Measurements from ENCODE around the gene HIPK2. TPM values are rescaled to one million over a fixed set of nuclear protein-coding genes. Genes with fewer than 3 reads are reported as not detected.

Gene HIPK2
- total RNA-seq, 1 experiment from 2014 or later: 12.2 TPM

GRCh38 chr7:139650429-139651100 lies 127.2 kb downstream of the HIPK2 start:
- peak; percentile 39 for DNase-seq (ENCODE audit: low read depth)

- DNase-seq (ENCODE audit: low read depth): no peak
Observed at GRCh38 chr7:139648941-139649425, 128.8 kb downstream of the HIPK2 start.

- DNase-seq (ENCODE audit: low read depth): no peak
Observed at GRCh38 chr7:139648391-139648861, 129.4 kb downstream of the HIPK2 start.

- peak; percentile 29 for DNase-seq (ENCODE audit: low read depth)
Observed at GRCh38 chr7:139647814-139648390, 129.9 kb downstream of the HIPK2 start.

GRCh38 chr7:139647085-139647484 lies 130.7 kb downstream of the HIPK2 start:
- no peak for DNase-seq (ENCODE audit: low read depth)

- DNase-seq (ENCODE audit: low read depth): no peak
Observed at GRCh38 chr7:139646566-139646965, 131.2 kb downstream of the HIPK2 start.

- DNase-seq (ENCODE audit: low read depth): peak; percentile 84
Observed at GRCh38 chr7:139645572-139646523, 131.9 kb downstream of the HIPK2 start.

GRCh38 chr7:139643951-139644585 lies 133.7 kb downstream of the HIPK2 start:
- no peak for DNase-seq (ENCODE audit: low read depth)

- DNase-seq (ENCODE audit: low read depth): no peak
Observed at GRCh38 chr7:139642283-139642682, 135.5 kb downstream of the HIPK2 start.

GRCh38 chr7:139641337-139641992 lies 136.3 kb downstream of the HIPK2 start:
- no peak for DNase-seq (ENCODE audit: low read depth)

- no peak for DNase-seq (ENCODE audit: low read depth)
Observed at GRCh38 chr7:139640681-139641080, 137.1 kb downstream of the HIPK2 start.

- no peak for DNase-seq (ENCODE audit: low read depth)
Observed at GRCh38 chr7:139639563-139639962, 138.2 kb downstream of the HIPK2 start.

GRCh38 chr7:139635526-139636302 lies 142.1 kb downstream of the HIPK2 start:
- DNase-seq (ENCODE audit: low read depth): no peak

- no peak for DNase-seq (ENCODE audit: low read depth)
Observed at GRCh38 chr7:139634087-139634486, 143.7 kb downstream of the HIPK2 start.

- DNase-seq (ENCODE audit: low read depth): no peak
Observed at GRCh38 chr7:139631520-139632031, 146.2 kb downstream of the HIPK2 start.

- DNase-seq (ENCODE audit: low read depth): no peak
Observed at GRCh38 chr7:139630643-139631519, 146.9 kb downstream of the HIPK2 start.

GRCh38 chr7:139629392-139630082 lies 148.3 kb downstream of the HIPK2 start:
- no peak for DNase-seq (ENCODE audit: low read depth)

GRCh38 chr7:139627831-139628230 lies 150.0 kb downstream of the HIPK2 start:
- no peak for DNase-seq (ENCODE audit: low read depth)

GRCh38 chr7:139626817-139627216 lies 151.0 kb downstream of the HIPK2 start:
- no peak for DNase-seq (ENCODE audit: low read depth)

All from Daoy (cell line).